HCT116 (cell line): ENCODE results near the gene RPN1. TPM values are rescaled to one million over a fixed set of nuclear protein-coding genes. Genes with fewer than 3 reads are reported as not detected.

Source experiments
- ATAC-seq: fragments of 200-7000 bp; cut with Tn5 transposase; 2 replicates; pipeline ENCODE4 v1.9.1; 2020; ENCODE audit warnings: mild to moderate bottlenecking, moderate library complexity
- BruUV-seq: library from RNA; stranded (reverse); fragments of 400-500 nt; replicated peaks from 2 replicates; lab custom pipeline; 2021; lab: Mats Ljungman, UMichigan
- CTCF ChIA-PET: fragments of 300-600 bp; sonication (Branson Sonifier 250); formaldehyde crosslinking; loops from one replicate; lab custom pipeline; 2021; ENCODE audit warnings: antibody characterized with exemption; lab: Charles Lee
- POLR2A ChIA-PET: fragments of 300-600, 350-600 bp; sonication (Branson Sonifier 250); formaldehyde crosslinking; loops from one replicate; lab custom pipeline; 2021; ENCODE audit warnings: antibody characterized with exemption; lab: Charles Lee
- RAD21 ChIA-PET, 2 experiments: fragments of 300-600 bp; sonication (Branson Sonifier 250); formaldehyde crosslinking; loops; one replicate each; lab custom pipeline; 2023; ENCODE audit warnings: low total read pairs in 2 of 2; ENCODE audit not compliant: uncharacterized antibody in 2 of 2, unreplicated experiment in 2 of 2, low non-redundant PET in 1 of 2; lab: Charles Lee
- DNase-seq: peaks from one replicate; pipeline ENCODE4 v3.0.0-alpha.2; 2010; ENCODE audit warnings: low read depth, low spot score
- H2AFZ ChIP-seq: fragments of 200-600 bp; shearing (Covaris generic), sonication (generic); 2 replicates; pipeline ENCODE4 v1.6.1; 2017; ENCODE audit warnings: low read depth, mixed run types, mixed read lengths, antibody characterized with exemption, low read length; ENCODE audit not compliant: poor library complexity, severe bottlenecking
- H3K27ac ChIP-seq: 2 replicates; pipeline ENCODE4 v1.5.1; 2012; ENCODE audit warnings: low read depth, low read length
- H3K27me3 ChIP-seq: fragments of 200-600 bp; sonication (generic); 2 replicates; pipeline ENCODE4 v1.6.1; 2016; ENCODE audit warnings: mixed run types, low read length, mixed read lengths; ENCODE audit not compliant: insufficient read depth
- H3K36me3 ChIP-seq, 2 experiments: fragments of 200-500 bp in 1 of 2; fragments of 200-600 bp in 1 of 2; sonication (Bioruptor generic) in 1 of 2; sonication (generic) in 1 of 2; 2 replicates each; pipeline versions ENCODE4 v1.5.1 to v1.6.1; 2014 to 2016; ENCODE audit warnings: low read length in 2 of 2, inconsistent platforms in 1 of 2, mixed read lengths in 1 of 2, mixed run types in 1 of 2; ENCODE audit not compliant: insufficient read depth in 2 of 2, control insufficient read depth in 1 of 2
- H3K4me1 ChIP-seq, 2 experiments: fragments of 200-600 bp in 1 of 2; sonication (generic) in 1 of 2; 2 replicates each; pipeline versions ENCODE4 v1.5.1 to v1.6.1; 2012 to 2017; ENCODE audit warnings: low read length in 2 of 2, inconsistent platforms in 1 of 2, mild to moderate bottlenecking in 1 of 2, mixed read lengths in 1 of 2, mixed run types in 1 of 2, moderate library complexity in 1 of 2; ENCODE audit not compliant: insufficient read depth in 2 of 2, control insufficient read depth in 1 of 2
- H3K4me2 ChIP-seq: fragments of 200-600 bp; sonication (generic); 2 replicates; pipeline ENCODE4 v1.6.1; 2017; ENCODE audit warnings: mixed run types, low read length, mixed read lengths
- H3K4me3 ChIP-seq, 2 experiments: fragments of 200-600 bp in 1 of 2; sonication (generic) in 1 of 2; replicated peaks in 1 of 2; 2 replicates each; pipeline ENCODE4 v1.5.1; 2011 to 2016; ENCODE audit warnings: low read length in 2 of 2, control low read depth in 1 of 2, low read depth in 1 of 2, mild to moderate bottlenecking in 1 of 2, mixed read lengths in 1 of 2, mixed run types in 1 of 2
- H3K79me2 ChIP-seq: fragments of 200-600 bp; sonication (generic); 2 replicates; pipeline ENCODE4 v1.6.1; 2017; ENCODE audit warnings: mild to moderate bottlenecking, mixed run types, low read length, moderate library complexity, mixed read lengths; ENCODE audit not compliant: insufficient read depth
- H3K9ac ChIP-seq: fragments of 200-600 bp; sonication (generic); 2 replicates; pipeline ENCODE4 v1.6.1; 2016; ENCODE audit warnings: low read length, mixed read lengths
- H3K9me2 ChIP-seq: fragments of 200-600 bp; sonication (generic), shearing (Covaris generic); 2 replicates; pipeline ENCODE4 v1.6.1; 2017; ENCODE audit warnings: mixed run types, mild to moderate bottlenecking, moderate library complexity; ENCODE audit not compliant: insufficient read depth
- H3K9me3 ChIP-seq, 2 experiments: fragments of 200-500 bp in 1 of 2; fragments of 200-600 bp in 1 of 2; sonication (Bioruptor generic) in 1 of 2; sonication (generic) in 1 of 2; 2 replicates each; pipeline ENCODE4 v1.6.1; 2014 to 2017; ENCODE audit warnings: low read length in 2 of 2, mixed read lengths in 2 of 2, inconsistent platforms in 1 of 2, low read depth in 1 of 2, mild to moderate bottlenecking in 1 of 2, mixed run types in 1 of 2, moderate library complexity in 1 of 2; ENCODE audit not compliant: control insufficient read depth in 1 of 2, insufficient read depth in 1 of 2
- H4K20me1 ChIP-seq: fragments of 200-600 bp; sonication (generic), shearing (Covaris generic); 2 replicates; pipeline ENCODE4 v1.6.1; 2017; ENCODE audit warnings: mixed run types, mild to moderate bottlenecking, moderate library complexity; ENCODE audit not compliant: insufficient read depth
- CEBPB ChIP-seq: IDR thresholded peaks from 2 replicates; pipeline ENCODE4 v1.6.1; 2012; ENCODE audit warnings: low read depth
- CTCF ChIP-seq, 3 experiments: fragments of 200-600 bp in 1 of 3; sonication (generic) in 1 of 3; IDR thresholded peaks in 2 of 3; conservative IDR thresholded peaks in 1 of 3; 2 replicates each; pipeline ENCODE4 v1.5.1; 2012 to 2017; ENCODE audit warnings: low read depth in 2 of 3, low read length in 2 of 3, antibody characterized with exemption in 1 of 3, borderline replicate concordance in 1 of 3, control low read depth in 1 of 3, mild to moderate bottlenecking in 1 of 3, mixed read lengths in 1 of 3, mixed run types in 1 of 3, moderate library complexity in 1 of 3; ENCODE audit not compliant: insufficient read depth in 1 of 3
- ELF1 ChIP-seq: IDR thresholded peaks from 2 replicates; pipeline ENCODE4 v1.6.1; 2012; ENCODE audit warnings: low read depth, borderline replicate concordance
- EZH2 ChIP-seq: fragments of 200-600 bp; sonication (generic); IDR thresholded peaks from 2 replicates; pipeline ENCODE4 v1.6.1; 2017; ENCODE audit warnings: antibody characterized with exemption, mixed run types
- POLR2A ChIP-seq: IDR thresholded peaks from 2 replicates; pipeline ENCODE4 v1.7.0; 2011; ENCODE audit warnings: borderline replicate concordance; ENCODE audit not compliant: insufficient read depth, insufficient read length; ENCODE audit errors: extremely low read depth
- POLR2AphosphoS5 ChIP-seq: IDR thresholded peaks from 2 replicates; pipeline ENCODE4 v1.6.1; 2011; ENCODE audit warnings: mild to moderate bottlenecking, low read depth, low read length, moderate library complexity
- SIN3A ChIP-seq: IDR thresholded peaks from 2 replicates; pipeline ENCODE4 v1.6.1; 2012; ENCODE audit warnings: low read depth
- SP1 ChIP-seq: IDR thresholded peaks from 2 replicates; pipeline ENCODE4 v1.6.1; 2012; ENCODE audit warnings: low read depth
- SRF ChIP-seq: IDR thresholded peaks from 2 replicates; pipeline ENCODE4 v1.6.1; 2012; ENCODE audit warnings: low read depth
- ZFX ChIP-seq: fragments of 450-650 bp; IDR thresholded peaks from 2 replicates; pipeline ENCODE4 v1.6.1; 2017
- ZNF274 ChIP-seq: fragments of 200-500 bp; sonication (Bioruptor generic); IDR thresholded peaks from 2 replicates; pipeline ENCODE4 v1.6.1; 2014; ENCODE audit warnings: mild to moderate bottlenecking, low read depth, low read length, inconsistent platforms
- intact Hi-C: fragments of 100-400 bp; cut with micrococcal nuclease; formaldehyde crosslinking; loops from 2 replicates; pipeline ENCODE4 v1.10.0; 2022
- total RNA-seq: library from RNA; stranded (reverse); gene quantifications from one replicate; pipeline ENCODE4 v1.2.1, GENCODE V29; 2021; ENCODE audit not compliant: unreplicated experiment
- TF ChIP-seq, protein P1 (sequence below): IDR thresholded peaks from 2 replicates; pipeline ENCODE4 v1.6.1; 2012
- TF ChIP-seq, protein P2 (sequence below): IDR thresholded peaks from 2 replicates; pipeline ENCODE4 v1.6.1; 2011; ENCODE audit warnings: mild to moderate bottlenecking, low read length, moderate library complexity; ENCODE audit not compliant: insufficient replicate concordance; ENCODE audit errors: extremely low read depth

The RPN1 gene
- total RNA-seq, 1 experiment from 2014 or later = 218 TPM

- no TSS peak for BruUV-seq
- Histone ChIP-seq H3K79me2 (no peaks in the 10 kb centered on the region), H3K4me2 (no peak overlapping the region), H3K36me3 (no peaks in the 10 kb centered on the region), H2AFZ (no peak overlapping the region), H4K20me1 (no peaks in the 10 kb centered on the region), H3K4me3 (no peak overlapping the region), H3K27me3 (no peaks in the 10 kb centered on the region), H3K9me2 (no peaks in the 10 kb centered on the region), H3K27ac (no peak overlapping the region), H3K9me3 (no peaks in the 10 kb centered on the region)
- RAD21 ChIA-PET = no interaction called here
- intact Hi-C loops = no loop called here
- no peak for DNase-seq
- CTCF ChIA-PET = no interaction called here
- POLR2A ChIA-PET = no interaction called here
- no peak for ATAC-seq
- TF ChIP-seq SIN3A (no peak), ZFX (no peak), CTCF (IDR thresholded peaks at IDR 0.05 in 2 of 3, conservative IDR thresholded peaks at IDR 0.05 in 1 of 3; ENCODE audit: borderline replicate concordance in 1 of 3, insufficient read depth in 1 of 3, low read depth in 2 of 3, low read length in 2 of 3) (no peak), POLR2AphosphoS5 (no peak), ZNF274 (no peak), POLR2A (no peak), ELF1 (no peak), SRF (no peak)
- TF ChIP-seq, protein P1, sequence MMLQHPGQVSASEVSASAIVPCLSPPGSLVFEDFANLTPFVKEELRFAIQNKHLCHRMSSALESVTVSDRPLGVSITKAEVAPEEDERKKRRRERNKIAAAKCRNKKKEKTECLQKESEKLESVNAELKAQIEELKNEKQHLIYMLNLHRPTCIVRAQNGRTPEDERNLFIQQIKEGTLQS = no peak
- TF ChIP-seq, all 23 proteins: peak for 0
- H3K4me1 ChIP-seq = no peaks in the 10 kb centered on the region
- no peak overlapping the region for H3K9ac ChIP-seq
Observed at GRCh38 chr3:128597900-128598299, 52.7 kb downstream of the RPN1 start.

DNA sequence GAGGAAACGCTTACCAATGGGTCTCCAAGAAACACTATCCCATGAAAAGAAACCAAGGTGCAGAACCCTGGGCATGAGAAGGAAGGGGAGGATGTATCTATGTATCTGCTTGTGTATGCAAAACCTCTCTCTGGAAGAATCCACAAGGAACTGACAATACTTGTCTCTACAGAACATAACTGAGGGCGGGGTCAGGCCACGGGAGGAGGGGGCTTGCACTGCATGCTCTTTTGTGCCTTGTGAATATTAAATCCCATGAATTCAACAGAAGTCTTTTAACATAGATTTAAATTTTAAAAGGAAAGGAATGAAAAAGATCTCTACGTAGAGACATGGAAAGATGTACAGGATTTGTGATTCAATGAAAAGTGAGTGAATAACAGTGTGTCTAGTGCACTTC lies 57.8 kb downstream of the RPN1 start:
- Histone ChIP-seq H3K4me3 (no peak overlapping the region), H4K20me1 (no peaks in the 10 kb centered on the region), H3K4me1 (peaks cover 0 to 5% of the 10 kb centered on the region in 2 experiments; a peak in 1 of 4 replicates), H3K79me2 (no peaks in the 10 kb centered on the region), H3K4me2 (no peak overlapping the region), H3K9me3 (no peaks in the 10 kb centered on the region), H3K27me3 (no peaks in the 10 kb centered on the region), H3K27ac (no peak overlapping the region), H2AFZ (no peak overlapping the region), H3K36me3 (no peaks in the 10 kb centered on the region), H3K9ac (no peak overlapping the region), H3K9me2 (no peaks in the 10 kb centered on the region)
- RAD21 ChIA-PET = interaction anchor here in 1 of 2 experiments (0.7 kb wide), 1 partner anchor 16 kb away, joined by 3 read pairs; no protein-coding TSS in a partner anchor
- DNase-seq = no peak
- CTCF ChIA-PET = no interaction called here
- ATAC-seq = no peak
- intact Hi-C loops = no loop called here
- no TSS peak for BruUV-seq
- POLR2A ChIA-PET = no interaction called here
- TF ChIP-seq, protein P2, sequence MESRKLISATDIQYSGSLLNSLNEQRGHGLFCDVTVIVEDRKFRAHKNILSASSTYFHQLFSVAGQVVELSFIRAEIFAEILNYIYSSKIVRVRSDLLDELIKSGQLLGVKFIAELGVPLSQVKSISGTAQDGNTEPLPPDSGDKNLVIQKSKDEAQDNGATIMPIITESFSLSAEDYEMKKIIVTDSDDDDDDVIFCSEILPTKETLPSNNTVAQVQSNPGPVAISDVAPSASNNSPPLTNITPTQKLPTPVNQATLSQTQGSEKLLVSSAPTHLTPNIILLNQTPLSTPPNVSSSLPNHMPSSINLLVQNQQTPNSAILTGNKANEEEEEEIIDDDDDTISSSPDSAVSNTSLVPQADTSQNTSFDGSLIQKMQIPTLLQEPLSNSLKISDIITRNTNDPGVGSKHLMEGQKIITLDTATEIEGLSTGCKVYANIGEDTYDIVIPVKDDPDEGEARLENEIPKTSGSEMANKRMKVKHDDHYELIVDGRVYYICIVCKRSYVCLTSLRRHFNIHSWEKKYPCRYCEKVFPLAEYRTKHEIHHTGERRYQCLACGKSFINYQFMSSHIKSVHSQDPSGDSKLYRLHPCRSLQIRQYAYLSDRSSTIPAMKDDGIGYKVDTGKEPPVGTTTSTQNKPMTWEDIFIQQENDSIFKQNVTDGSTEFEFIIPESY = no peak
- no peak for TF ChIP-seq ZFX
- TF ChIP-seq CEBPB = no peak
- TF ChIP-seq, protein P1 = no peak
- no peak for TF ChIP-seq EZH2
- TF ChIP-seq SP1 = no peak
- TF ChIP-seq SRF = no peak
- TF ChIP-seq SIN3A = no peak
